OCI-LY1 (cell line): ENCODE data around the gene ST6GALNAC5.

Source experiments
- CTCF ChIP-seq: fragments of 200-600 bp; sonication (generic), shearing (Covaris generic); IDR thresholded peaks from 2 replicates; pipeline ENCODE4 v1.5.1; 2017; ENCODE audit warnings: mild to moderate bottlenecking, antibody characterized with exemption, low read length, moderate library complexity, mixed read lengths
- EZH2 ChIP-seq: fragments of 200-600 bp; sonication (generic), shearing (Covaris generic); IDR thresholded peaks from 2 replicates; pipeline ENCODE4 v1.8.0; 2017; ENCODE audit warnings: borderline replicate concordance, mixed run types, mild to moderate bottlenecking, antibody characterized with exemption, low read length, moderate library complexity, mixed read lengths

- TF ChIP-seq CTCF (no peak), EZH2 (no peak)
Measured at GRCh38 chr1:76939817-76940216, 72.5 kb downstream of the ST6GALNAC5 start.
